ENCODE results near the gene GET4.

GET4 gene

GRCh38 chr7:886626-887487, 10.5 kb downstream of the GET4 start:
- DNase-seq: no peak

GRCh38 chr7:887488-887820, 11.1 kb downstream of the GET4 start:
- no peak for DNase-seq

GRCh38 chr7:888081-889024, 12.0 kb downstream of the GET4 start:
- DNase-seq: no peak

DNA sequence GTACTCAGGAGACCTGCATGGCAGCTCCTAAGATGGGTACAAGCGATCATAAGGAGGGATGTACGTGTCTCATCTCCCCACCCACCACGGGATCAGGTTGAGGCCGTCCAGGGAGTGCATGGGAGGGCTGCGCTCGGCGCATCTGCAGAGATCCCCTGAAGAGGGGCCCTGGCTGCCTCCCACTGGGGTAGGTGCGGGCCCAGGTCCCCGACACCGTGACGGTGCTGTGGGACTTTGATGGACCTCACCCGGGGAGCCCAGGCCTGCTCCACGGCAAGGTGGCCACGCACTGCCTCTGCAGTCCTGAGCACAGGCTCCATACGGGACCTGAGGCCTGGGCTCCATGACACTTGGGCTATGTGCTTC, 12.7 kb downstream of the GET4 start:
- DNase-seq: no peak

DNA sequence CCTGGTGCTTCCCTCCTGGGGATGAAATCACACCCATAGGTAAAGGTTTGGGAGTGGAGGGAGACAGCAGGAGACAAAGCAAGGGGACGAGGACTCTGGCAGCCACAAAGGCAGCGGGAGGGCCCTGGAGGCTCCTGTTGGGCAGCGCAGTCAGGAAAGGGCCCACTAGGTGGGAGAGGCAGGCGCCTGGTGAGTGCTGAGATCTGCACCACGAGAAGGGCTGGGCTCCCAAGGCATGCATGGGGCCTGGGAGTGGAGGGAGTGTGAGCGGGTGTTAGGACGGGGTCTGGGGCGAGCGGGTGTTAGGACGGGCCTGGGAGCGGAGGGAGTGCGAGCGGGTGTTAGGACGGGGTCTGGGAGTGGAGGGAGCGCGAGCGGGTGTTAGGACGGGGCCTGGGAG, 13.0 kb downstream of the GET4 start:
- DNase-seq: no peak

DNA sequence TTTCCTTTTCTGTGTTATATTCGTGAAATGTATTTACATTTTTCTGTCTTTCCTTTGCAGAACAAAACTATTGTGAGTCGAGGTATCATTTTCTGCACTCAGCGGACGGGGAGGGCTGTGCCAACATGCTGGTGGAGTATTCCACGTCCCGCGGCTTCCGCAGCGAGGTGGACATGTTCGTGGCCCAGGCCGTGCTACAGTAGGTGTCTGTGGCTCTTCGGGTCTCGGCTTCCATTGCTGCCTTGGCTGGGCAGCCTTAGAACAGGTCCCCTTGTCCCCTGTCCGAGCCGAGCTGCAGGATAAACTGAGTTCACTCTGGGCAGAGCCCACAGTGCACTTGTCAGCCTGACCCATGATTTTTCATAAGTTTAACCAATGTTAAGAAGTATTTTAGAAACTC, 14.5 kb downstream of the GET4 start:
- no peak for DNase-seq

DNA sequence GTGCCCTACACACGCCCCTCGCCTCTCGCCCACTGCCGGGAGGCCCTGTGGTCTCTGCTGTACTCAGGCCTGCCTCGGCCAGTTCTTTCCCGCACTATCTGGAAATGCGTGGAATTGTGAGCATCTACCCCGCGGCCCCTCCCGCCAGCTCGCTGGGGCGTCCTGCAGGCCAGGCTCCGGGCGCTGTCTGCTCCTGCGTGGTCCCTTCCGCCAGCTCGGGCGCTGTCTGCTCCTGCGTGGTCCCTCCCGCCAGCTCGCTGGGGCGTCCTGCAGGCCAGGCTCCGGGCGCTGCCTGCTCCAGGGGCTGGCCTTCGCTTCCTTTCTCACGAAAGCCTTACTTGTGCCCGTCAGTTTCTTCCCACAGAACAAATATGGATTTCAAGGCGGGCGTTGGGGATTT, 14.9 kb downstream of the GET4 start:
- no peak for DNase-seq

DNA sequence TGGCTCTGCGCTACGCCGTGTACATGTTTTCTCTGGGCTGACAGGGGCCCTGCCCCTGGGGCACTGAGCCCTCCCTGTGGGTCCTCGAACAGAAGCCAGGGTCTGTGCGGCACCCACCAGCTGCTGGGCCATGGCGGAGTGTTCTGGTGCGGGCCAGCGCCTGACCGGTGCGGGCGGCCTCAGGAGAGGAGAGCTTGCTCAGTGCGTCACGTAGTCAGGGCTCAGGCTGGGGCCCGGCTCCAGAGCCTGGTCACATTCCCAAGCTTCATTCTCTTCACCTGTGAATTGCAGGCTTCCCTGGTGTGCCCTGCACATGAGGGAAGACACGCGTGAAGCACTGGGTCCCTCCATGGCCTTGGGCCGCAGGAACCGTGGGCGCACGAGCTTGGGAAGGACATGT, 15.5 kb downstream of the GET4 start:
- no peak for DNase-seq

- DNase-seq: no peak
Observed at GRCh38 chr7:892648-893593, 16.6 kb downstream of the GET4 start.

- no peak for DNase-seq
Observed at GRCh38 chr7:893686-894085, 17.3 kb downstream of the GET4 start.

DNA sequence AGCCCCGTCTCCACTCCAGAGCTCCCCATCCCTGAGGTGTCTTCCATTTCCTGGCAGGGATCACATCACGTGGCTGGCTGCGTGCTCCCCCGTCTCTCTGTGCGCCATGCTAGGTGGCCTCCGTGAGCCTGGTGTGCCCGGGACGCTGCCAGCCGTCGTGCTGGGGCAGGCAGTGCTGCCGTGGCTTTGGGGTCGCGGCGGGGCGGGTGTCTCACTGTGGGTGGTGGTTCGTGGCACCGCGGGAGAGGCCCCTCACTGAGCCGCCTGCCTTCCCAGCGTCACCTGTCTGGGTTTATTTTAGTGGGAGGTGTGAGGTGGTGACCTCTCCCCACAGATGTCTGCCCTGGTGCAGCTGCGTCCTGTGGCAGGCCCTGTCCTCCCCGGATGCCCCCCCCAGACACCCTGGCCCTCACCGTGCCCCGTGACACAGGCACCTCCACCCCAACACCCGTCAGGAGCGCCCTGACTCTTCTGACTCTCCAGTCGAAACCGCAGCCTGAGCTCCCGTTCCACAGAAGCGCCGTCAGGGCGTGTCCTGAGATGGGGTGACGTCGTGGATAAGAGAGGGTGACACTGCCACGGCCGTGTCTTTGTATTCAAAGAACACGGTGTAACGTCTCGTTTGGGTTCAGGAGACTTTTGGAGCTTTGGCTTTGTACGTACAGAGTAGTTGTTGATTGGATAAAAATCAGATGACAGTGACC, 18.0 kb downstream of the GET4 start:
- DNase-seq: no peak

DNA sequence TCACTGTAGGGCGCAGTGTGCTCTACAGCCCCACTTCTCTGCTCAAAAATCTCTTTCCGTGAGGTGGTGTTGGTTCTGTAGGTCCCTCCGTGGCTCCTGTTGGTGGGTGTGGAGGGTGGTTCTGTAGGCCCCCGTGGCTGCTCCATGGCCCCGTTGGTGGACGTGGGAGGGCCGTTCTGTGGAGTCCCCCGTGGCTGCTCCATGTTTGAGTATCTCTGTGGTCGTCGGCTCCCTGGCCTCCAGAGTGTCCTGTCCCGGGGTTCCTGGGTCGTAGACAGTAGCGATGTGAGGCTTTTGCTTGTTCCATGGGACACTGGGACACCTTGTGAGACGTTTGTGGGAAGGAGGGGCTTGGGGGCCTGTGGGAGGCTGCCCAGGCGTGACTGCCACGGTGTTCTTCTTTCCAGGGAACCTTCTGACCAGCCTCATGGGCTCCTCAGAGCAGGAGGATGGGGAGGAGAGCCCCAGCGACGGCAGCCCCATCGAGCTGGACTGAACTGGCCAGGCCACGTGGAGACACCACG, 18.6 kb downstream of the GET4 start:
- DNase-seq: no peak

DNA sequence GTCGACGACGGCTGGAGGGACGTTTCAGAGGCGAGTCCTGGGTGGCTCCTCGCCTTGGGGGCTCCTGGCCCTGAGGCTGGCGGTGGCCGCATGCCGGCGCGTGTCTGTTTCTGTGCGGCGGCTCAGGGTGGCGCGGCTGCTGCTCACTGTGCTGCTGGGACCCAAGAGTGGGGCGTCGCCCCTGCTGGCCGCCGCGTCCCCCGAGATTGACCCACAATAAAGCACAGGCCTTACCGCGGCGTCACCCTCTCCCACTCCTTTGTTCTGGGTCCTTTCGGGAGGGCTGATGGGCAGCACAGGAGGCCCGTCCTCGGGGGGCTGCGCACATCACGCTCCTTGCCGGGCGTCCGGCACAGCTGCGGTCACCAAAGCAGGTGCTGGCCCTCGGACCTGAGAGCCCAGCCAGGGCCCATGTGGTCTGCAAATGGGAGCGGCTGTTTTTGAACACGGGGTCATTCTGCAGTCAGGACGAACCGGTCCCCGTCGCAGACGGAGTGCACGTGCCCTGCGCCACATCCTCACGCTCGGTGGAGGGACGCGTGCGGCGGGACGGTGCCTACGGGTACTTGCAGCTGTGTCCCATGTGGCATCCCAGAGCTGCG, 19.2 kb downstream of the GET4 start:
- no peak for DNase-seq

DNA sequence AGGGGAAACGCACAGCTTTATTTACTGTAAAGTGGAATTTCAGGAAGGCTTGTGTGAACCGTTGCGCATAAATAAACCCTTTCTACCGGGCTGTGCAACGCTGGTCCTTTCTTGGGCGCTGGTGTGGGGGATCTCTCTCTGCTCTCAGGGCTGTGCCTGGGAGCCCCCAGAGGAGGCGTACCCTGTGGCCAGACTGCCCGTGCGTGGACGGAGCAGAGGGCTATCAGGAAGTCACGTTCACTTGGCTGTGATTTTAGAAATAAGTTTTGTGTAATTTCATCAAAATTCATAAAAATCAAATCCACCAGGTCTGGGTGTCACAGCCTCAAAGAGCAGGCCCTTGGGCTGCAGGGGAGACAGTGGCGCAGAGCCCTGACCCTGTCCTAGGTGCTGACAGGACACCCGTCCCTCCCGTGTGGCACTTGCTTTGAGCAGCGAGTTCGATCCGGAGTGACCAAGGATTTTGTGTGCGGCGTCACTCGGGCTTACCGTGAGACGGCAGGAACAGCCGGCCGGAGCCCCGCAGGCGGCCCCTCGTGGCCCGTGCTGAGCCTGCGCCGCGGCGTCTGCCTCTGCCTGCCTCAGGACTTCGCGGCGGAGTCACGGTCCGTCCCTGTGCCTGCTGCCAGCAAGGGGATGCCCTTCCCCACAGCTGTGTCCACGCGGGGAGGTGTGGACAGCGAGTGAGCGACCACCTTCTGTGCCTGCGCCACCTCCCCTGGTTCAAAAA, 20.2 kb downstream of the GET4 start:
- no peak for DNase-seq

GRCh38 chr7:897086-897485, 20.7 kb downstream of the GET4 start:
- DNase-seq: no peak

DNA sequence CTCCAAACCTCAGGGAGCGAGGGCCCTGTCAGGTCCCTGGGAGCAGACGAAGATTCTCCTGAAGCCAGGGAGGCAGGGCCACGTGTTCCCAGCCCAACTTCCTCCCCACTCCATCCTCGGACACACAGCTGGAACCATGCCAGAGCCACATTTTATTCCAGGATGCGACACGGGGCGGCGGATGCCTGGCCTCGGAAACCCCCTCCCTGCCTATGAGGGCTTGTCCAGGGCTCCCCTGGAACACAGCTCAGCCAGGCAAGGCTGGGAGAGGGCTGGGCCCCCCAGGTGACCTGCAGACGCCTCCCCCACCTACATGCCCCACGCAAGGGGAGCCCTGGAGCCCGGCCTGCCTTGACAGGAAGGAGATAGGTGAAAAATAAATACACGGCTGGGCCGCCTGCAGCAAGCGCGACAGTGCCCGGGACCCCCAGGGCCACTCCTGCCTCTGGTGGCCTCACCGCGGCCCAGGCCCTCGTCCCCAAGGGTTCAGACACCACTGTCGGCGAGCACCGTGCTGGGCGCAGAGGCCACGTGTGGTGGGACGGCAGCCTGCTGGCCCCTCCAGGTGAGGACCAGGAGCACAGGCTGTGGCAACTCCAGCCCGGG, 21.5 kb downstream of the GET4 start:
- no peak for DNase-seq

- no peak for DNase-seq
Observed at GRCh38 chr7:898460-898854, 22.1 kb downstream of the GET4 start.

GRCh38 chr7:898855-899681, 22.7 kb downstream of the GET4 start:
- no peak for DNase-seq

DNA sequence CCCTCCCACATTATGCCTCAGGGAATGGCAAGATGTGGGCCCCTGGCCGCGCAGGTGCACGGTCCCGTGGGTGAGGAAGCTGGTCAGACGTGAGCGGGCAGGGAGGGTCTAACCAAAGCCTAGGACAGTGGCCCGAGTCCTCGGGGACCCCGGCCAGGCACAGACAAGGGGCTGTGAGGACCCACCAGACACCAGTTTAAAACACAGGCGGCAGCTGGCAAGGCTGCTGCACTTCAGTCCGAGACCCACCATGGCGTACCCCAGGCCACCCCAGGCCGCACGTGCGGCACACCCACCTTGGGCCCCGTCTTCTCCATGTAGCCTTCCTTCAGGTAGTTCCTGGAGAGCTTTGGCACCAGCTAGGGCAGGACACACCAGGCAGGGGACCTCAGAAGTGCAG, 23.5 kb downstream of the GET4 start:
- DNase-seq: no peak

Data from stimulated activated CD4-positive, alpha-beta T cell treated with anti-CD3 and anti-CD28 coated beads, Interleukin-2, amount 100 ng/mL, for 48 hours (primary cell).